SK-N-DZ (cell line): ENCODE results near the gene INAFM2.
A peak's percentile ranks its signal among the peaks of the same experiment; 100 is the strongest.

Experiments
- DNase-seq: peaks from one replicate; pipeline ENCODE4 v3.0.0-alpha.2; 2015; ENCODE audit warnings: low spot score

The INAFM2 gene

GRCh38 chr15:40342416-40343320 is 19.2 kb downstream of the INAFM2 start:
- no peak for DNase-seq

GRCh38 chr15:40343512-40343911 is 20.0 kb downstream of the INAFM2 start:
- no peak for DNase-seq

DNA sequence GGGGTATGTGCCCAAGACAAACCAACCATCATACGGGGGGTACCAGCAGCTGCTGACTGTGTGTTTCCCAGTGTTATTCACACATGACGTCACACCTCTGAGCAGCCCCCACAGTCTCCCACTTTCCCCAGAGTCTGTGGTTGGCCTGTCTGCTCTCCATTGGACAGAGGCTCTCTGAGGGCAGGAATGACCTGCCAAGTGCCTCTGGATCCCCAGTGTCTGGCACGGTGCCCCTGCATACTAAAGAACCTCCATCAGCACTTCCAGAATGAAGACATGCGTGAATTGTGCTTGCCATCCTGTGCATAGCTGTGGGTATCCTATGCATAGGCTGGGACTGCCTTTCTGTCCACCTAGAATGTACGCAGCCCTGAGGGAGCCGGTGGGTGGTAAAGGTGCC is 20.7 kb downstream of the INAFM2 start:
- no peak for DNase-seq

- peak; percentile 70 for DNase-seq
Observed at GRCh38 chr15:40344631-40345120, 21.2 kb downstream of the INAFM2 start.

DNA sequence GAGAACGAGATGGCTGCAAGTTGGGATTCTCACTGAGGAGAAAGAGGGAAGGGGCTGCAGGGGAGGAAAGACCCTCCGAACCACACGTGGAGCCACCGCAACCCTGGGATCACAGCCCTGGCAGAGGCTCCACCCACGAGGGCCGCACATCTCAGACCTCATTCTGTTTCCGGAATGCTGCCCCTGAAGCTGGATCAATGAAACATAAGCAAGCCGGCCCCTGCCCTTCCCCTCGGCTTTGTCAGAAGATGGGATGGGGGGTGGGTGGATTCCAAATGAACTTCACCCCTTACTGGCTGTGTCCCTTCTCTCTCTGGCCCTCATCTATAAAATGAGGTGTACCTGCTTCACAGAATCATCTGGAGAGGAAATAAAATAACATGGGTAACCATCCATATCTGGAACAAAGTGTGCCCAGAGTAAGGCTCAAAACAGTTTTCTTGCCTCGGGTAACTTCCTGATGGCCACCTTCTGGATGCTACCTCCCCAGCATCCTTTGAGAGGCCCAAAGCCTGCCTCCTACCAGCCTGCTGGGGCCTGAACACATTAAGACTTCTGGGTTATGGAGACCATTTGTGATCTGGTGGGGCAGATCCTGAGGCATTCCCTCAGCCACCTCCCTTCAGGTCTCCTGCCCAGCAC is 21.9 kb downstream of the INAFM2 start:
- no peak for DNase-seq

GRCh38 chr15:40345867-40346578 is 22.5 kb downstream of the INAFM2 start:
- no peak for DNase-seq

- DNase-seq, result no peak
Observed at GRCh38 chr15:40346579-40347558, 23.4 kb downstream of the INAFM2 start.

GRCh38 chr15:40347559-40348473 is 24.3 kb downstream of the INAFM2 start:
- no peak for DNase-seq

DNA sequence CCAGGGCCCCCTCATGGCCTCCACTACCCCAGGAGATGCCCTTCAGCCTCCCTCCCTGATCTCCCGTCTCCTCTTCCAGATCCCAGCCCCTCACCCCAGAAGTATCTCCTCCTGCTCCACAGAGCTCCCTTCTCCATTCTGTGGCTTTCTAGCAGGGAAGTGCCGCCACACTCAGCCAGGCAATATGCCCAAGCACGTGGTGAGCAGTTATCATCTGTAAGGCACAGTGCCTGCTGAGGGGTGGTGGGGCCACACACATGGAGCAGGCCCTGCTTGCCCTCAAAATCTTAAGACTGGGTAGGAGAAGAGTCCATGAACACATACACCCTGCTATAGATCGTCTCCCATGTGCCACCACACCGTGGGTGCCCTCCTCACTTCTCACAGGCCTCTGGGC is 25.0 kb downstream of the INAFM2 start:
- DNase-seq, result no peak

DNA sequence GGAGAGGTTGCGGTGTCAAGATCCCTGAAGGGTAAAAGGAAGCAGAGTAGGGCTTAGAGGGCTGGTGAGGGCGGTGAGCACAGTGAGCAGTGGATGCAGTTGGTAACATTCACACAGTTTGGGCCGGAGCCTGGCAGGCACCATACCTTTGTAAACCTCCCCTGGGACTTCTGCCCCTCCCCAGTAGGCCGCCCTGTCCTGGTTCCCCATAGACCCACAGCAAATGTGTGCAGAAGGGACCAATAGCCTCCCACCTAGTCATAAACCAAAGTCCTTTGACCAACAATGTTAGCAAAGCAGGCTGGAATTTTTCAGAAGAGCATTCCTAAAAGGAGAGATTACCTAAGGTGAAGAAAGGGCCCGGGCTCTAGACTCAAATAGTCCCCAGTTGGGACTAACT is 25.7 kb downstream of the INAFM2 start:
- no peak for DNase-seq

DNA sequence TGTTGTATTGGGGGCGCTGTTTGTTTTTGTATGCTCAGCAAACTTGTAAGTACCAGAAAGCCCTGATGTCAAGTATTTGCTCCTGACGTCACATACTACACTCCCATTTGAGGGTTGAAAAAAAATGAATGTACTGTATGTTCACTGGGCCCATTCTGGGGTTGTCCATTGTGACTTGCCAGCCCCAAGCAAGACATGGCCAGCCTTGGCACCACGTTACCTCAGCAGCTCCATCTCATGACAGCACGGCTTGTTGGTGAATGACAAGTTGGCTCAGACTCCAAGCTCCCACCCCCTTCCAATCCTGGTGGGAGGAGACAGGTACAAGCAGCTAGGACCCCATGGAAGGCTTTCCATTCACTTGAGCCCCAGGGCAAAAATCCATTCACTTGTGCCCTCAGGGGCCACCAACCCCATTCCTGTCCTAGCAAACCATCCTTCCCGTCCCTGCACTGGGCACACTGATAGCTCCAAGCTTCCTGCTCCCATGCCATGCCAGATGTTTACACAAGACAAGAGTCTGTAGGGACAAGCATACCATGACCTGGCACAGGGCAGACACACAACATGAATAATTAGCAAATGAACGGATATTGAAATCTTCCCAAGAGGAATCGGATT is 28.9 kb downstream of the INAFM2 start:
- no peak for DNase-seq

DNA sequence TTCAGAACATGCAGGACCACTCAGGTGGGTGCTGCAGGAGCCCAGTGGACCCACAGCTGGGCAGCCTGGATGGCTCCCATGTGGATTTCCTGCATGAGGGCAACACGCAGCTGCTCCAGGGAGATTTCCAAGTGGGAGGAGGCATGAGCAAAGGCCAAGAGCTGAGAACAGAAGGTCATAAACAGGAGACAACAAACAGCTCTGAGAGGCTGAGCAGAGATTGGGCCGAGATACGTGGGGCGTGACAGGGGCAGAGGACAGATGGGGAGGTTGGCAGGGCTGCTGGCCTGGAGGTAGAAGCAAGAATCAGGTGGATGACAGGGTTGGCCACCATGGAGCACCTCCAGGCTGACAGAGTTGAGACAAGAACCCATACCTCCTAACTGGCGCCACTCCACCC is 30.2 kb downstream of the INAFM2 start:
- DNase-seq, result no peak

DNA sequence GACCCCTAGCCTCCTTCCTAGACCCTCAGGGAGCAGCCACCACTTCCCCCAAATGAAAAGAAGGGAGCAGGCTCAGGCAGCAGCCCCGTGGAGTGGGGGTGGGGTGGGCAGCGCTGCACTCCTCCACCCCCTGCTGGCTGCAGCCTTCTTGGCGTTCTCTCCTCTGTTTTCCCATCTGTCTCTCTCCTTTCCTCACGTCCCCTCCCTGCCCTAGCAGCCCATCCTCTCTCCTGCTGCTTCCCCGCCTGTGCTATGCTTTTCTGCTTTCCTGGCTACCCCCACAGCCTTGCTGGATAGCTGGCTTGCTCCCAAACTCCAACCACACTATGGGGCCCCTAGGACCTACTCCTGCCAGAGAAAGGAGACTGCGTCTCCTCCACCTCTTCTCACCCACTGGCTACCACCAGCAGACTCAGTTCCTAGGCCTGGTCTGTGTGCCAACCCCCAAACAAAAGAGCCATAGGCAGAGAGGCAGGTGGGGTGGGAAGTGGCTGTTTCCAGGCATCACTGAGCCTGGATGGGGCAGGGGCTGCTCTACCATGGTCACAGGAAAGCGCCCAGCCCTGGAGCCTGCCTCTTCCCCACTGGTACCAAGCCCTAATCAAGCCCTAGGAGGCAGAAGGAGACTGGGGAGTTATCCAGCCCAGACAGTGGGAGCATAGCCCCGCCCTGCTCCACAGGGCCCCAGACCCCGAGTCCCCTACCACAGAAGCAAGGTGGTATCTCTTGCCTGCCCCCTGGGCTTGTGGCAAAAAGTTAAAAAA is 31.1 kb downstream of the INAFM2 start:
- DNase-seq, result peak; percentile 67

- no peak for DNase-seq
Observed at GRCh38 chr15:40355976-40356585, 32.6 kb downstream of the INAFM2 start.

- DNase-seq, result no peak
Observed at GRCh38 chr15:40357246-40357645, 33.8 kb downstream of the INAFM2 start.

DNA sequence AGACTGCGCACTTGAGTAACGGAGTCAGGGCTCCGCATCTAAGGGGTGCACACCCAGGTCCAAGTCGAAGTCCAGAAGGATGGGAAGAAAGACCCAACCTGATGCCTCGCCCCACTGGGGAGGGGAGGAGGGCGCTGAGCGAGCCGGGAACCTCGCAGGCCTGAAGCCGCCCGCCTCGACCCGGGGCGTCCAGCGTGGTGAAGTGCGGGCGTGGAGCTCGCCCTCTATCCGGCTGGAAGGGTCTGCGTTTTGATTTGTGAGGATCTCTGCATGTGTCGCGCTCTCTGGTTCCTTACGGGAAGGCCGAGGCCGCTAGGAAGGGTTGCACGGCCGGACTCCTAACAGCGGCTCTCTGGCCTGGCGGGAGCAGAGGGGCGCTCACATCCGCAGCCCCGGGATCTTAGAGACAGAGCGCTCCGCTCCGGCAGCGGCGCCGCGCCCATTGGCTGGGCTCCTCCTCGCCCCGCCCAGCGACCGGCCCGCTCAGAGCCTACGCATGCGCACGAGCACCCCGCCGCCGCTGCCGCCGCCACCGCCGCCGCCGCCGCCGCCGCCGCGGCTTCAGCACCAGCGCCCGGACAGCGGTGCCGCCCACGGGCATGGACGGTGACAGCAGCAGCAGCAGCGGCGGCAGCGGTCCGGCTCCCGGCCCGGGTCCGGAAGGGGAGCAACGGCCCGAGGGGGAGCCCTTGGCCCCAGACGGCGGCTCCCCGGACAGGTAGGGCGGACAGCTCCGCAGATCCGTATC is 34.4 kb downstream of the INAFM2 start, which contains the start of gene DISP2:
TSS of gene DISP2 (plus strand) at position 497 of the 748 bp plus-strand sequence. CDS start at position 600, 103 bp downstream.
- DNase-seq, result peak; percentile 84
